H54 (cell line): ENCODE data around the gene SLC35B2.
A peak's percentile ranks its signal among the peaks of the same experiment; 100 is the strongest.

Source experiments
- DNase-seq: peaks from one replicate; pipeline ENCODE4 v3.0.0; 2011; ENCODE audit warnings: low spot score, mixed read lengths; ENCODE audit not compliant: insufficient read length
- FAIRE-seq: peaks from 3 replicates; lab custom pipeline; 2011; peaks lifted over from hg19 to GRCh38; lab: Jason Lieb, UNC
- POLR2A ChIP-seq: IDR thresholded peaks from 2 replicates; pipeline ENCODE4 v1.6.1; 2011; ENCODE audit warnings: low read depth, mild to moderate bottlenecking, low read length

The SLC35B2 gene

DNA sequence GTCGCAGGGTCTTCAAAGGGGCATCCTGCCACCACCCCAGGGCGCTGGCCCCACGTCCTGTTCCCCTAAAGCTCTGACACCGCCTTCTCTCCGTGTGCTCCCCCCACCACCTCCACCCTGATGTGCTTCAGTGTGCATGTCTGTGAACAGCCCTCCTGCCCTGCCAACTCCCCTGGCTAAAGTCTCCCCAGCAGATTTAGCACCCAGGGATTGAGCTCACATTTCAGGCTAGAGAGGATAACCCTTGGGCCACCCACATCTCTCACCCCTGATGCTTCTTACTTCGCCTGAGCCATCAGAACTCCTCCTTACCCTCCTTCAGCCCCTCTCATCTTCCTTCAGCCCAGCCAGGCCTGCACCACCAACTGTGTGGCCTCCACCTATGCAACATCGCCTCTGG, 20.4 kb upstream of the SLC35B2 start:
- FAIRE-seq: no peak
- TF ChIP-seq POLR2A: no peak

DNA sequence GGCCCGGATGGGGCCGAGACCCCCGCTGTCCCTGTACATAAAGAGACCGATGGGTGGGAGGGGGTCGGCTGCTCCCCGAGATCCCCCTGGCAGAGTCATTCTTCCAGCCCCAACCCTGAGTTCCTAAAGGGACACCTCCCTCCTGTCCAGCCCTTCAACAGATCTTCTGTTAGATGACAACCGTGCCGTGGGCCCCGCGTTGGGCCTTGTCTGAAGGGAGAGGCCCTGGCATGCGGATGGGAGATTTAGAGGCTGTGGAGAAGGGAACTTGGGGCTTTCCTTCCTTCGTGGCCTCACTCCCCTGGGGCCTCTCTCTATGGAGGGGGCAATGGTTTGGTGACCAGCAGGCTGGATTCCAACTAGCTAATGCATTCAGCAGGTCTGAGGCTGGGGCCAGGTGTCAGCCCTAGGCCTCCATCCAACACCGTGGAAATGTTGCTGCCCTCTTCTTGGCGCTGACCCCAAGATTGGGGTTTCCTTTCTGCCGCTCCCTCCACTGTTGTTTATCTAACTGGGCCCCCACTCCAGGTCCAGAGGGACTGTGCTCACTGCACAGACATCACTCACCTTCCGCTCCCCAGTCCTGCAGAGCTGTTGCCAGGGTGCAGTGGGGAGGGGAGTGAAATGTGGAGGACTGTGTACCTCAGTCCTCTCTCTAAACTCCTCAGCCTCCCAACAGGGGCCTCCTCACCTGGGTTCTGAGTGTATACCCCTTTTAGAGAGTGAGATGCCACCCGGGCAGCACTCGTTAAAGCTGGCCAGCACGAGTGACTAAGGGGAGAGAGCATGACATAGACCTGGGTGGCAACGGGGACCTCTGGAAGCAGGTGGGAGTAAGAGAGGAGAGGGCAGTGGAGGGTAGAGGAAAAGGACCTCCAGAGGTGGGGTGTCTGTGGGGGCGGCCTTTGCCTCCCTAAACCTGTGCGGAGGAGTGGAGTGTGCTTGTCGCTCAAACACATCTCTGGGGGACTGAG, 19.6 kb upstream of the SLC35B2 start:
- FAIRE-seq (no peak), DNase-seq (no peak)
- TF ChIP-seq POLR2A: no peak

More for the DNA sequence above, 20.4 kb upstream of the SLC35B2 start:
- DNase-seq: no peak

DNA sequence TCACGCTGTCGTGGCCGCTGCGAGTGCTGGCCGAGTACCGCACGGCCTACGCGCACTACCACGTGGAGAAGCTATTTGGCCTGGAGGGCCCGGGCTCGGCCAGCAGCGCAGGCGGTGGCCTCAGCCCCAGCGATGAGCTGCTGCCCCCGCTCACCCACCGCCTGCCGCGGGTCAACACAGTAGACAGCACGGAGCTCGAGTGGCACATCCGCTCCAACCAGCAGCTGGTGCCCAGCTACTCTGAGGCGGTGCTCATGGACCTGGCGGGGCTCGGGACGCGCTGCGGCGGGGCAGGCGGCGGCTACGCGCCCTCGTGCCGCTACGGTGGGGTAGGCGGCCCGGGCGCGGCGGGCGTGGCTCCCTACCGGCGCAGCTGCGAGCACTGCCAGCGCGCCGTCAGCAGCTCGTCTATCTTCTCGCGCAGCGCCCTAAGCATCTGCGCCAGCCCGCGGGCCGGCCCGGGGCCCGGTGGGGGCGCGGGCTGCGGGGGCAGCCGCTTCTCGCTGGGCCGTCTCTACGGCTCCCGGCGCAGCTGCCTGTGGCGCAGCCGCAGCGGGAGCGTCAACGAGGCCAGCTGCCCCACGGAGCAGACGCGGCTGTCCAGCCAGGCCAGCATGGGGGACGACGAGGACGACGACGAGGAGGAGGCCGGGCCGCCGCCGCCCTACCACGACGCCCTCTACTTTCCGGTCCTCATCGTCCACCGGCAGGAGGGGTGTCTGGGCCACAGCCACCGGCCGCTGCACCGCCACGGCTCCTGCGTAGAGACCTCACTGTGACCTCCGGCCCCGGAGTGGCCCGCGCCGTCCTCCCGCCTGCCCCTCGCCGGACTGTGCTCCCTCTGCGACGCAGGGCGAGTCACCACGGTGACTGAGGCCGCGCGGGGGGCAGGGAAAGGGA, 18.7 kb upstream of the SLC35B2 start:
- no peak for DNase-seq
- no peak for FAIRE-seq

DNA sequence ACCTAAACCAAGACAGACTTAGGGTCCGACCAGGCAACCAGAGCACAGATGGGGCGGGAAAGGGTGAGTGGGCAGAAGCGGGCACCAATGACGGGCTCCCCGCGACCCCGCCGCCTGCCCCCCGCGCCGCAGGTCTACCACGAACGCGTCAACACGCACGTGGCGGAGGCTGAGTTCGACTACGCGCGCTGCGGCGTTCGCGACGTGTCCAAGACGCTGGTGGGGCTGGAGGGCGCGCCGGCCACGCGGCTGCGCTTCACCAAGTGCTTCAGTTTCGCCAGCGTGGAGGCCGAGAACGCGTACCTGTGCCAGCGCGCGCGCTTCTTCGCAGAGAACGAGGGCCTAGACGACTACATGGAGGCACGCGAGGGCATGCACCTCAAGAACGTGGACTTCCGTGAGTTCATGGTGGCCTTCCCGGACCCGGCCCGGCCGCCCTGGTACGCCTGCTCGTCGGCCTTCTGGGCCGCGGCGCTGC, 18.0 kb upstream of the SLC35B2 start:
- no peak for FAIRE-seq
- TF ChIP-seq POLR2A: no peak

More for the DNA sequence above, 18.7 kb upstream of the SLC35B2 start:
- no peak for TF ChIP-seq POLR2A

DNA sequence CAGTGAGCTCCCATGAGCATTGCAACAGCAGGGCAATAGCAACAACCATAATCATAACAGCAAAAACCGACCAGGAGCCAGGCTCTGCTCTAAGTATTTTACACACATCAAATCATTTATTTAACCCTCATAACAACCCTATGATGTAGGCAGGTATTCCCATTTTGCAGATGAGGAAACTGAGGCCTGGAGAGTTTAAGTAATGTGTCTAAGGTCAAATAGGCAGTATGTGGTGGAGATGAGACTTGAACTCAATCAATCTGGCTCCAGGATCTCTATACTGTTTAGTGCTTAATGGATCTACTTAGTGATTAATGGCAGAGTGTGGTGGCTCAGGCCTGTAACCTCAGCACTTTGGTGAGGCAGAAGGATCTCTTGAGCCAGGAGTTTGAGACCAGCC, 16.3 kb upstream of the SLC35B2 start:
- TF ChIP-seq POLR2A: no peak
- FAIRE-seq: no peak
- no peak for DNase-seq

More for the DNA sequence above, 18.0 kb upstream of the SLC35B2 start:
- DNase-seq: no peak

DNA sequence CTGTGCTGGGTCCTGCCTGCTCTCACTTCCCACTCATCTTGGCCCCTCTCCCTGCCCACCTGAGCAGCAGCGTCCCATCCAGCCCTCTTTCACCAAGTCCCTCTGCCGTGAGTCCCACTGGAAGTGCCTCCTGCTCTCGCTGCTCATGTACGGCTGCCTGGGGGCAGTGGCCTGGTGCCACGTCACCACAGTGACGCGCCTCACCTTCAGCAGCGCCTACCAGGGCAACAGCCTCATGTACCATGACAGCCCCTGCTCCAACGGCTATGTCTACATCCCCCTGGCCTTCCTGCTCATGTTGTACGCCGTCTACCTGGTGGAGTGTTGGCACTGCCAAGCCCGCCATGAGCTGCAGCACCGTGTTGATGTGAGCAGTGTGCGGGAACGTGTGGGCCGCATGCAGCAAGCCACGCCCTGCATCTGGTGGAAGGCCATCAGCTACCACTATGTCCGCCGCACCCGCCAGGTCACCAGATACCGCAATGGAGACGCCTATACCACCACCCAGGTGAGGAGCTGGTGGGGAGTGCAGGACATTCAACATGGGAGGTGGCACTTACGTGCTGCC, 15.8 kb upstream of the SLC35B2 start:
- 0 out of 2 replicates have a peak, but pooled peaks have one; percentile 6 for TF ChIP-seq POLR2A
- FAIRE-seq (no peak), DNase-seq (no peak)

DNA sequence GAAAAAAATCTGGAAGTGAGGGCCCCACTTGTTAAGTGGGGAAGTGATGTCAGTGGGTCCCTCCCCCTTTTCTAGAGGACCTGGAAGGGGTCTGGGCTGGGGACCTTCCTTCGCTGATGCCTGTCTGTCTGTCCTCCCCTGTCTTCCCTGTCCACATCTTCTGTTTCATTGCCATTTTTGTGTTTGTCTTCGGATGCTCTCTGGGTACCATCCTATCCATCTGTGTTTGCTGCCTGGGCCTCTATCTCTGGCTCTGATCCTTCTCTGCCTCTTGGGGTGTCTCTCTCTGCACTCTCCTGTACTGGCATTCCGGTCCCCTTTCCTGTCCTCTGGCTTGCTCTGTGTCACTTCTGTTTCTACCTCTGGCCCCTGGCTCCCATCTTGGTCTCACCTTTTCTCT, 15.2 kb upstream of the SLC35B2 start:
- no peak for TF ChIP-seq POLR2A
- DNase-seq (no peak), FAIRE-seq (no peak)

DNA sequence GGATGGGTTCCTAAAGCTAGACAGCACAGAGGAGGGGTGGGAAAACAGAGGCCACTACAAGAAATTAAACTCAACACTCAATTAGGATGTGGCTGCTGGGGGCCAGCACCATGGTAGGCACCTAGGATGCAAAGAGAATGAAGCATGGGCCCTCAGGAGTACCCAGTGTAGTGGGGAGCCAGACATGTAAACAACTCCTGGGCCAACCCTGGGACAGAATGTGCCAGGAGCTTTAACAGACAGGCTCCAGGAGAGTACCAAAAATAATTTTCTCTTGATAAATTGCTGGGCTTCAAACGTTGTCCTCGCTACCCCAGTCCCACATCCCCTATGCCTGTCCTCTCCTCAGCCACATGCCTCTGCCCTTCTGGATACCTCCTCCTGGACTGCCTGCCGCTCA, 14.6 kb upstream of the SLC35B2 start:
- no peak for TF ChIP-seq POLR2A
- DNase-seq (no peak), FAIRE-seq (no peak)

DNA sequence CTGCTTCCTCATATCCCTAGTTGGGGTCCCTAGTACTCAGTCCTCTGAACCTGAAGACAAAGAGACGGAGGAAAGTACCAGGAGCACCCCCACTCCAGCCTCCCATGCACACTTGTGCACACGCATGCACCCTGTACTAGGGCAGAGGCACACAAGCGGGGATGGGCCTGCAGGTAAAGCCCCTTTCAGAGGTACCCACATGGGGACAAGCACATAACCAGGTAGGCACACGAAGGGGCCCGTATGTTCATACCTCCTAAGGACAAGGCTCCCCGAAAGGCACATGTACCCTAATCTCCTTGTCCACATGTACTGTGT, 14.0 kb upstream of the SLC35B2 start:
- TF ChIP-seq POLR2A: no peak
- FAIRE-seq (no peak), DNase-seq (no peak)

DNA sequence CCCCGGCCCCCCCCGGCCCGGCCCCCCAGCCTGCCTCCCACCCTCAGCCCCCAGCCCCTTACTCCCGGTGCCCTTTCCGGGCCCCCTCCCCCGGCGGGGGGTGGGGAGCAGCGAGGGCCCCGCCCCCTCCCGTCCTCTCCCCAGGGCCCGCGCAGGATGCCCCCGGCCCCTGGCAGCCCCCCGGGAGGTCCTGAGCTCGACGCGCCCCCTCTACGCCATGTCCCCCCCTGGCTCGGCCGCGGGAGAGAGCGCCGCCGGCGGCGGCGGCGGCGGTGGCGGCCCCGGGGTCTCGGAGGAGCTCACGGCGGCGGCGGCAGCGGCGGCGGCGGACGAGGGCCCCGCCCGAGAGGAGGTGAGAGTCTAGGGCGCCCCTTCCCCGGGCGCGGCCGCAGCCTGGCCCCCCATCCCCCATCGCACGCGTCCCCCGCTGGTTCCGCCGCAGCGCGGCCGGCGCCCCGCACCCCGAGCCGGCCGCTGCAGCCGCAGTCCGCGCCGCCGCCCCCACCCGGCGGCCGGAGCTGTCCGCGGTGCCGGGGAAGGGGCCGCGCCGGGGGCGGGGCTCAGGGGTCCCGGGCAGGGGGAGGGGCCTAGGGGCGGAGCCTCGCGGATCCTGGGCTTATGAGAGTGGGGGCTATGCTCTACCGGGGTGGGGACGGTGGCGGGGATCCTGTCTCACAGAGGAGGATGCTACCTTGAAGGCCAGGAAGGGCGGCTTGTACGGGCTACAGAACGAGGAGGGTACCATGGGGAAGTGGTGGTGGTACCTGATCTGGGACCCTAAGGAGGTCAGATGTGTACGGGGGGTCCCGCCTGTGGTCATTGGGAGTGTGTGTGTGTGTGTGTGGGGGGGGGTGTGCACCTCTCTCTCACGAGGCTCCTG, 13.4 kb upstream of the SLC35B2 start:
- TF ChIP-seq POLR2A: no peak
- DNase-seq (no peak), FAIRE-seq (no peak)

DNA sequence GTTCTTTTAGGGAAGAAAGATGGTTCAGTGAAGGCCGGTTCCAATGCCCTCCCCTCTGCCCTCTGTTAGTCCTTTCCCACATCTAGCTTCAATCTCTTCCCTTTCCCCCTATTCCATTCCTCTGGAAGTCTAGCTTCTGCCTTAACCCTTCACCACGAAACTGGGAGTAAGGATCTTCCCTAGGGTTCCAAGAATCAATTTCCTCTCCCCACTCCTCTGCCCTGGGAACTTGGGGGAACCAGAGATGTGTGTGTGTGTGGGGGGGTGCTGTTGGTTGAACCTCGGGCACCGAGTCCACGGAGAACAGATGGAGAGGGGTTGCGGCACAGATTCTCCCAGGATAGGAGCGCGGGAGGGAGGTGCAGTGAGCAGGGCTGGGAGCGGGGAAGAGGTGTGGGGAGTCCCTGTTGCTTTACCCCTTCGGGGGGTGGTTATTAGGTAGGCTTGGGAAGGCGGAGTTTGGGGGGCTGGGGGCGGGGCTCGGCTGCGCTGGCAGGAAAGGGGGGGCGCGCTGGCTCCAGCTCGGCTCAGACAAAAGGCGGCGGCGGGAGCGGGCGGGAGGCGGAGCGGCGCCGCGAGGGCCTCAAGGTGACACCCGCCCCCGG, 12.7 kb upstream of the SLC35B2 start, which contains the start of gene TMEM151B:
Gene TMEM151B (plus strand): TSS at position 530 of the 605 bp plus-strand sequence. CDS start 293 bp downstream, outside the sequence.
- TF ChIP-seq POLR2A: no peak
- FAIRE-seq (no peak), DNase-seq (no peak)
